Activated CD8-positive, alpha-beta T cell treated with anti-CD3 and anti-CD28 coated beads, Interleukin-2, amount 10 ng/mL, durations not matched to agents 7 days and 5 days (primary cell): ENCODE data around the gene MTX1. TPM values are rescaled to one million over a fixed set of nuclear protein-coding genes. Genes with fewer than 3 reads are reported as not detected.
"Not testable (repeated sequence)": the region's sequence is repeated elsewhere in the genome, so short reads cannot be mapped to it uniquely, and the experiment has no call there.

Experiments
- ATAC-seq: fragments of 150-1000 bp; cut with Tn5 transposase; one replicate; pipeline ENCODE4 v1.10.0; 2021; ENCODE audit warnings: moderate library complexity
- CTCF ChIA-PET: fragments of 350-600 bp; sonication (Branson Sonifier 250); formaldehyde crosslinking; loops from one replicate; lab custom pipeline; 2021; ENCODE audit warnings: antibody characterized with exemption; lab: Charles Lee
- POLR2A ChIA-PET: fragments of 350-600 bp; sonication (Branson Sonifier 250); formaldehyde crosslinking; loops from one replicate; lab custom pipeline; 2021; ENCODE audit warnings: antibody characterized with exemption; lab: Charles Lee
- DNase-seq: peaks from one replicate; pipeline ENCODE4 v3.0.0-alpha.2; 2020
- H3K27ac Mint-ChIP-seq: one replicate; pipeline ENCODE4 v1.8.0; 2021; ENCODE audit warnings: mild to moderate bottlenecking, mixed read lengths
- H3K27me3 Mint-ChIP-seq: one replicate; pipeline ENCODE4 v1.8.0; 2021; ENCODE audit warnings: low read depth, mixed read lengths
- H3K36me3 Mint-ChIP-seq: one replicate; pipeline ENCODE4 v1.8.0; 2021; ENCODE audit warnings: low read depth, mixed read lengths
- H3K4me1 Mint-ChIP-seq: one replicate; pipeline ENCODE4 v1.8.0; 2021; ENCODE audit warnings: low read depth, mixed read lengths
- H3K4me3 Mint-ChIP-seq: one replicate; pipeline ENCODE4 v1.8.0; 2021; ENCODE audit warnings: mild to moderate bottlenecking, mixed read lengths
- H3K9me3 Mint-ChIP-seq: one replicate; pipeline ENCODE4 v1.8.0; 2022; ENCODE audit warnings: mixed read lengths; ENCODE audit not compliant: insufficient read depth
- total RNA-seq, 2 experiments: library from RNA; stranded (reverse); gene quantifications; one replicate each; pipeline ENCODE4 v1.2.3, GENCODE V29; 2021

The MTX1 gene
- total RNA-seq, result 10 to 100 TPM; 43.0 to 46.3 TPM

- peak within 1 kb of the TSS; percentile 92 for H3K27ac Mint-ChIP-seq
- no peaks in the 10 kb centered on the region for H3K9me3 Mint-ChIP-seq
- peaks cover 30% of the 10 kb centered on the region for H3K4me1 Mint-ChIP-seq
- peak; percentile 91 for DNase-seq
- no peaks in the 10 kb centered on the region for H3K27me3 Mint-ChIP-seq
- H3K4me3 Mint-ChIP-seq, result peak within 1 kb of the TSS; percentile 90
- POLR2A ChIA-PET, result interaction anchor here (0.8 to 3.7 kb wide), 11 partner anchors 9 to 47 kb away, joined by 3 to 39 read pairs (median 4); partner anchors contain the start of gene ENTREP3
- no peaks in the 10 kb centered on the region for H3K36me3 Mint-ChIP-seq
- ATAC-seq, result peak; percentile 75
- CTCF ChIA-PET, result interaction anchor here (0.6 to 7.5 kb wide), 13 partner anchors 10 to 384 kb away, joined by 3 to 134 read pairs (median 15); partner anchors contain the start of gene KRTCAP2
Measured at GRCh38 chr1:155208541-155209311, at the start of gene MTX1. TSS of gene MTX1 (plus strand) at chr1:155208695. CDS start at chr1:155208805, 110 bp downstream.

GRCh38 chr1:155158991-155159390 lies 49.5 kb upstream of the MTX1 start:
- POLR2A ChIA-PET, result no interaction called here
- H3K9me3 Mint-ChIP-seq, result no peaks in the 10 kb centered on the region
- no peak overlapping the region for H3K4me3 Mint-ChIP-seq
- no peak overlapping the region for H3K27ac Mint-ChIP-seq
- DNase-seq (no peak), ATAC-seq (no peak)
- no peaks in the 10 kb centered on the region for H3K4me1 Mint-ChIP-seq
- H3K36me3 Mint-ChIP-seq, result no peaks in the 10 kb centered on the region
- H3K27me3 Mint-ChIP-seq, result peaks cover 14% of the 10 kb centered on the region
- CTCF ChIA-PET, result interaction anchor here (1.4 kb wide), 1 partner anchor 68 kb away, joined by 3 read pairs; no protein-coding TSS in a partner anchor

GRCh38 chr1:155160128-155160527 lies 48.4 kb upstream of the MTX1 start:
- ATAC-seq, result no peak
- Mint-ChIP-seq H3K27me3 (peaks cover 10% of the 10 kb centered on the region), H3K36me3 (no peaks in the 10 kb centered on the region), H3K4me3 (no peak overlapping the region), H3K4me1 (no peaks in the 10 kb centered on the region), H3K9me3 (no peaks in the 10 kb centered on the region), H3K27ac (no peak overlapping the region)
- CTCF ChIA-PET, result interaction anchor here (1.4 kb wide), 1 partner anchor 69 kb away, joined by 3 read pairs; no protein-coding TSS in a partner anchor
- POLR2A ChIA-PET, result no interaction called here
- no peak for DNase-seq

- not testable (repeated sequence) for H3K36me3 Mint-ChIP-seq, H3K4me1 Mint-ChIP-seq, H3K27me3 Mint-ChIP-seq, H3K27ac Mint-ChIP-seq, H3K4me3 Mint-ChIP-seq, DNase-seq, H3K9me3 Mint-ChIP-seq, ATAC-seq
- ChIA-PET POLR2A (interaction anchor here (0.8 kb wide), 1 partner anchor 10 kb away, joined by 3 read pairs; the partner anchor contains the start of gene KRTCAP2), CTCF (interaction anchor here (1.1 to 1.9 kb wide), 3 partner anchors 10 to 77 kb away, joined by 5 to 12 read pairs (median 6); partner anchors contain the start of gene KRTCAP2)
Measured at GRCh38 chr1:155162631-155163030, 45.9 kb upstream of the MTX1 start.

- peaks cover 13% of the 10 kb centered on the region for H3K4me1 Mint-ChIP-seq
- CTCF ChIA-PET, result interaction anchor here (1.1 to 7.0 kb wide), 4 partner anchors 9 to 78 kb away, joined by 4 to 166 read pairs (median 9); partner anchors contain the start of gene KRTCAP2
- H3K36me3 Mint-ChIP-seq, H3K27ac Mint-ChIP-seq, H3K4me3 Mint-ChIP-seq, H3K27me3 Mint-ChIP-seq, DNase-seq, POLR2A ChIA-PET, ATAC-seq, H3K9me3 Mint-ChIP-seq: not testable (repeated sequence)
Measured at GRCh38 chr1:155163785-155164184, 44.7 kb upstream of the MTX1 start.

- not testable (repeated sequence) for H3K27me3 Mint-ChIP-seq, H3K9me3 Mint-ChIP-seq, H3K36me3 Mint-ChIP-seq, DNase-seq, H3K4me3 Mint-ChIP-seq, H3K27ac Mint-ChIP-seq, ATAC-seq
- ChIA-PET CTCF (interaction anchor here (1.0 to 7.0 kb wide), 4 partner anchors 8 to 79 kb away, joined by 4 to 166 read pairs (median 22); partner anchors contain the start of genes KRTCAP2 and SLC50A1), POLR2A (interaction anchor here (0.6 kb wide), 1 partner anchor 30 kb away, joined by 3 read pairs; no protein-coding TSS in a partner anchor)
- H3K4me1 Mint-ChIP-seq, result peaks cover 13% of the 10 kb centered on the region
Measured at GRCh38 chr1:155164625-155165024, 43.9 kb upstream of the MTX1 start.

- no peaks in the 10 kb centered on the region for H3K9me3 Mint-ChIP-seq
- H3K36me3 Mint-ChIP-seq, result peaks cover 13% of the 10 kb centered on the region
- DNase-seq (no peak), ATAC-seq (no peak)
- no peak overlapping the region for H3K27ac Mint-ChIP-seq
- no peak overlapping the region for H3K4me3 Mint-ChIP-seq
- ChIA-PET CTCF (interaction anchor here (0.7 to 9.9 kb wide), 11 partner anchors 9 to 80 kb away, joined by 3 to 166 read pairs (median 5); partner anchors contain the start of gene SLC50A1), POLR2A (no interaction called here)
- peaks cover 13% of the 10 kb centered on the region for H3K4me1 Mint-ChIP-seq
- no peaks in the 10 kb centered on the region for H3K27me3 Mint-ChIP-seq
Measured at GRCh38 chr1:155166051-155166470, 42.4 kb upstream of the MTX1 start.

- no peak overlapping the region for H3K27ac Mint-ChIP-seq
- no peaks in the 10 kb centered on the region for H3K9me3 Mint-ChIP-seq
- H3K27me3 Mint-ChIP-seq, result no peaks in the 10 kb centered on the region
- ATAC-seq (no peak), DNase-seq (no peak)
- H3K36me3 Mint-ChIP-seq, result peaks cover 13% of the 10 kb centered on the region
- POLR2A ChIA-PET, result interaction anchor here (0.8 kb wide), 2 partner anchors 41 to 75 kb away, joined by 3 to 4 read pairs; no protein-coding TSS in a partner anchor
- no peak overlapping the region for H3K4me3 Mint-ChIP-seq
- H3K4me1 Mint-ChIP-seq, result peaks cover 18% of the 10 kb centered on the region
- CTCF ChIA-PET, result interaction anchor here (0.8 to 9.9 kb wide), 22 partner anchors 9 to 156 kb away, joined by 3 to 166 read pairs (median 4); partner anchors contain the start of genes DPM3, MTX1, SLC50A1 and THBS3
Measured at GRCh38 chr1:155166471-155167165, 41.9 kb upstream of the MTX1 start.

- Mint-ChIP-seq H3K27ac (no peak overlapping the region), H3K9me3 (no peaks in the 10 kb centered on the region), H3K27me3 (no peaks in the 10 kb centered on the region), H3K4me1 (peaks cover 25% of the 10 kb centered on the region), H3K4me3 (peak overlapping the region; percentile 53), H3K36me3 (peaks cover 17% of the 10 kb centered on the region)
- ChIA-PET CTCF (interaction anchor here (0.6 to 9.9 kb wide), 26 partner anchors 10 to 155 kb away, joined by 3 to 166 read pairs (median 4); partner anchors contain the start of genes ADAM15, DPM3, MTX1 and SLC50A1), POLR2A (interaction anchor here (0.7 to 1.3 kb wide), 5 partner anchors 32 to 212 kb away, joined by 3 to 4 read pairs (median 3); partner anchors contain the start of genes PBXIP1 and SLC50A1)
- DNase-seq (peak; percentile 92), ATAC-seq (peak; percentile 80)
Measured at GRCh38 chr1:155167166-155168104, 41.1 kb upstream of the MTX1 start.

GRCh38 chr1:155168105-155168445 lies 40.4 kb upstream of the MTX1 start:
- not testable (repeated sequence) for H3K9me3 Mint-ChIP-seq, H3K27me3 Mint-ChIP-seq, H3K27ac Mint-ChIP-seq, H3K4me3 Mint-ChIP-seq, DNase-seq, ATAC-seq
- H3K4me1 Mint-ChIP-seq, result peaks cover 27% of the 10 kb centered on the region
- ChIA-PET CTCF (interaction anchor here (0.8 to 9.9 kb wide), 22 partner anchors 10 to 155 kb away, joined by 3 to 166 read pairs (median 5); partner anchors contain the start of genes ADAM15, MTX1, SLC50A1 and THBS3), POLR2A (interaction anchor here (0.7 to 1.3 kb wide), 3 partner anchors 33 to 212 kb away, joined by 3 read pairs; partner anchors contain the start of genes PBXIP1 and SLC50A1)
- H3K36me3 Mint-ChIP-seq, result peaks cover 19% of the 10 kb centered on the region
